ENCODE measurements around the gene MACF1.

DNA sequence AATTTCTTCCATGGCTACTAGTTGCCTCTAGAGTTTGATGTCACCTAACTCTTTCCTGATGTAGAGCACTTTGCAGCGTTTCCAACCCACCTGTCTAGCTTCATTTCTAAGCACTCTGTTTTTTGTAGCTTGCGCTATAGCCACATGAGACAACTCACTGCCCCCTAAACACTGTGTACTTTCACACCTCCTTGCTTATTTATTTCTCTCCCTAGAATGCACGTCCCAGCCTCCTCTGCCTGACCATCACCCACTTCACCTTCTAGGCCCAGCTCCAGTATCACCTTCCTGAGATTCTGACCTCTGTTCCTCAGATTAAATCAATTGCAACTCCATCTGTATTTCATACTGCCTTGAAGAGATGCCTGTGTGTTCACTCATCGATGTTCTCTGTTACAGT is 32.5 kb downstream of the MACF1 start:
- TF ChIP-seq CTCF (IDR thresholded peaks at IDR 0.05) (no peak), POLR2A (IDR thresholded peaks at IDR 0.05) (no peak)

Data from breast epithelium (tissue), 3 donors.